HL-60 (cell line): Measurements from ENCODE around the gene SCNN1G.

ENCODE experiments used
- CTCF ChIP-seq: IDR thresholded peaks from one replicate; pipeline ENCODE4 v1.5.1; 2011; ENCODE audit warnings: low read length, control low read depth, inconsistent platforms; ENCODE audit not compliant: insufficient read depth
- GABPA ChIP-seq: IDR thresholded peaks from 2 replicates; pipeline ENCODE4 v1.6.1; 2012; ENCODE audit warnings: low read depth
- POLR2AphosphoS5 ChIP-seq: IDR thresholded peaks from 2 replicates; pipeline ENCODE4 v1.6.1; 2012; ENCODE audit warnings: low read depth

DNA sequence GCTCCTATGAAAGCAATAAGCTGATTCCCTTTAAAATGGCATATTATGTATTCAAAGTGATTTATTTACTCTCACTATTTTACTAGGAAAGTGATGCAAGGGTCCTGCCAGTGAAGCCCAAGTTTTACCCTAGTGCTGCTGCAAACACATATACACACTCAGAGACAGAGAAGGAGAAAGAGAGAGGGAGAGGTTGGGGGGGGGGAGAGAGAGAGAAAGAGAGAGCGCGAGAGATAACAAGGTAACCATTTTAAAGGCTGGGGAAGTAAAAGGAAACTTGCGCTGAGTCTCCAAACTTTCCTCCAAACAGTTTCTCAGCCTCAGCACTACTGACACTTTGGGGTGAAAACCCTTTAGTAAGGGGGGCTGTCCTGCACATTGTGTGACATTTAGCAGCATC, 39.2 kb upstream of the SCNN1G start:
- no peak for TF ChIP-seq POLR2AphosphoS5
- no peak for TF ChIP-seq GABPA
- no peak for TF ChIP-seq CTCF
